Right lobe of liver (tissue), 4 donors: ENCODE results near the gene RPAP3.

Source experiments
- POLR2A ChIP-seq: fragments of 450-650 bp; IDR thresholded peaks from one replicate; pipeline ENCODE4 v1.6.1; 2017; ENCODE audit warnings: antibody characterized with exemption, mild to moderate bottlenecking
- TF ChIP-seq, protein P1 (sequence below), 4 donors: fragments of 200-600 bp in 3 of 4; fragments of 450-650 bp in 1 of 4; IDR thresholded peaks; one replicate each; pipeline versions ENCODE4 v1.5.1 to v1.8.0; 2016 to 2022; ENCODE audit warnings: antibody characterized with exemption in 4 of 4, mild to moderate bottlenecking in 2 of 4
- donor health status: DM: no; HTN: no; CAD: no.
- donor health status: DM: no; HTN: no; CAD: no.
- donor health status: DM: no; HTN: yes; CAD: no.

DNA sequence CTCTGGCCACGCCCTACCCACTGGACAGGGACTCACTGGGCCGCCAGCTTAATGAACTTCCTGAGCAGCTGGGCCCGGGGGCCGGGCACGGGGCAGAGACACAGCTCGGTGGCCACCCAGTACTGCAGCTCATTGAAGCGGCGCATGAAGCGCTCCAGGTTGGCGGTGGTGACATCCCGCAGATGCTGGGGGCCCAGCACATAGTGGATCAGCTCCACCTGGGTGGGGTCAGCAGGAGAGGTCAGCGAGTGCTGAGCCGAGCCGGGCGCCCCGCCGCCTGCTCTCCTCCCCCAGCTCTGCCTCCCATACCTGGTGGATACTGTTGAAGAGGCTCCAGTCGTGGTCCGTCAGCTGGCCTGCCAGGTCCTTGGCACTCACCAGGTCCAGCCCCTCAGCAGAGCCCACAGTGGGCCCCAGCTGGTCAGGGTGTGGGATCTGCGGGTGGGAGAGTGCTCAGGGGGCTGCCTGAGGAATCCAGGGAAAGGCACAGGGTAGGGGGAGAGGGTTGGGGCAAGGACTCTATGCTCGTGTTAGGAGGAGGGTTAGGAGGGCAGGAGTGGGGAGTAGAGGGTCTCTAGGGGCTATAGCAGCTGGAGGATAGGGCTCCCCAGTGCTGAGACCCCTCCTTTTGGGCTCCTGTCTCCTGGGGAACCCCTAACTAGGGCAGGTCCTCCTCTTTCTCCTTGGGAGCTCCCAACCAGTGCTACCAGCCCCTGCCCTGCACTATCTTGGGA lies 34.9 kb upstream of the RPAP3 start:
- no peak for TF ChIP-seq POLR2A
- TF ChIP-seq, protein P1, sequence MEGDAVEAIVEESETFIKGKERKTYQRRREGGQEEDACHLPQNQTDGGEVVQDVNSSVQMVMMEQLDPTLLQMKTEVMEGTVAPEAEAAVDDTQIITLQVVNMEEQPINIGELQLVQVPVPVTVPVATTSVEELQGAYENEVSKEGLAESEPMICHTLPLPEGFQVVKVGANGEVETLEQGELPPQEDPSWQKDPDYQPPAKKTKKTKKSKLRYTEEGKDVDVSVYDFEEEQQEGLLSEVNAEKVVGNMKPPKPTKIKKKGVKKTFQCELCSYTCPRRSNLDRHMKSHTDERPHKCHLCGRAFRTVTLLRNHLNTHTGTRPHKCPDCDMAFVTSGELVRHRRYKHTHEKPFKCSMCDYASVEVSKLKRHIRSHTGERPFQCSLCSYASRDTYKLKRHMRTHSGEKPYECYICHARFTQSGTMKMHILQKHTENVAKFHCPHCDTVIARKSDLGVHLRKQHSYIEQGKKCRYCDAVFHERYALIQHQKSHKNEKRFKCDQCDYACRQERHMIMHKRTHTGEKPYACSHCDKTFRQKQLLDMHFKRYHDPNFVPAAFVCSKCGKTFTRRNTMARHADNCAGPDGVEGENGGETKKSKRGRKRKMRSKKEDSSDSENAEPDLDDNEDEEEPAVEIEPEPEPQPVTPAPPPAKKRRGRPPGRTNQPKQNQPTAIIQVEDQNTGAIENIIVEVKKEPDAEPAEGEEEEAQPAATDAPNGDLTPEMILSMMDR (IDR thresholded peaks at IDR 0.05), result no peak
